D341Med (cell line): Measurements from ENCODE around the gene SGO2.
A peak's percentile ranks its signal among the peaks of the same experiment; 100 is the strongest.

Source experiments
- DNase-seq: peaks from one replicate; pipeline ENCODE4 v3.0.0; 2012; ENCODE audit warnings: low spot score

The SGO2 gene

GRCh38 chr2:200525882-200526651 is at the start of gene SGO2:
TSS of gene SGO2 (plus strand) at chr2:200526207. CDS start at chr2:200532976, 6,769 bp downstream.
- DNase-seq: peak; percentile 96

GRCh38 chr2:200476836-200477235 is 49.2 kb upstream of the SGO2 start:
- DNase-seq: no peak

- no peak for DNase-seq
Measured at GRCh38 chr2:200477667-200478131, 48.3 kb upstream of the SGO2 start.

GRCh38 chr2:200479692-200480265 is 46.2 kb upstream of the SGO2 start:
- no peak for DNase-seq

GRCh38 chr2:200482194-200482593 is 43.8 kb upstream of the SGO2 start:
- DNase-seq: no peak

- peak; percentile 70 for DNase-seq
Measured at GRCh38 chr2:200483729-200484198, 42.2 kb upstream of the SGO2 start.

- no peak for DNase-seq
Measured at GRCh38 chr2:200484934-200485333, 41.1 kb upstream of the SGO2 start.

GRCh38 chr2:200486529-200486928 is 39.5 kb upstream of the SGO2 start:
- DNase-seq: no peak

- no peak for DNase-seq
Measured at GRCh38 chr2:200488169-200488568, 37.8 kb upstream of the SGO2 start.

GRCh38 chr2:200490001-200490400 is 36.0 kb upstream of the SGO2 start:
- no peak for DNase-seq

- no peak for DNase-seq
Measured at GRCh38 chr2:200492656-200493055, 33.4 kb upstream of the SGO2 start.

- DNase-seq: no peak
Measured at GRCh38 chr2:200494048-200494447, 32.0 kb upstream of the SGO2 start.

GRCh38 chr2:200496696-200497095 is 29.3 kb upstream of the SGO2 start:
- no peak for DNase-seq

- DNase-seq: peak; percentile 35
Measured at GRCh38 chr2:200498402-200499162, 27.4 kb upstream of the SGO2 start.

GRCh38 chr2:200502196-200502595 is 23.8 kb upstream of the SGO2 start:
- DNase-seq: no peak

- DNase-seq: no peak
Measured at GRCh38 chr2:200506679-200507078, 19.3 kb upstream of the SGO2 start.

GRCh38 chr2:200507179-200507578 is 18.8 kb upstream of the SGO2 start:
- no peak for DNase-seq

GRCh38 chr2:200509235-200509611 is 16.8 kb upstream of the SGO2 start:
- DNase-seq: peak; percentile 36

GRCh38 chr2:200509612-200510433 is 16.2 kb upstream of the SGO2 start, which contains the start of gene KCTD18:
TSS of gene KCTD18 (minus strand) at chr2:200510068. CDS start at chr2:200507016, 3,052 bp downstream.
- peak; percentile 96 for DNase-seq

- DNase-seq: no peak
Measured at GRCh38 chr2:200515155-200515554, 10.9 kb upstream of the SGO2 start.

- DNase-seq: no peak
Measured at GRCh38 chr2:200523158-200523557, 2.8 kb upstream of the SGO2 start.

- DNase-seq: no peak
Measured at GRCh38 chr2:200523604-200524003, 2.4 kb upstream of the SGO2 start.
